Stimulated activated naive CD8-positive, alpha-beta T cell treated with anti-CD3 and anti-CD28 coated beads, Interleukin-15, Interleukin-2, amounts not matched to agents 100 U/mL and 50 U/mL, for 24 hours (primary cell): Measurements from ENCODE around the gene C5.
"Not testable (repeated sequence)": the region's sequence is repeated elsewhere in the genome, so short reads cannot be mapped to it uniquely, and the experiment has no call there.

Experiments
- ATAC-seq: fragments of 150-1000 bp; cut with Tn5 transposase; one replicate; pipeline ENCODE4 v1.10.0; 2021
- DNase-seq: peaks from one replicate; pipeline ENCODE4 v3.0.0; 2021

C5 gene

GRCh38 chr9:120978987-120979386 lies 71.1 kb downstream of the C5 start:
- ATAC-seq (no peak), DNase-seq (no peak)

GRCh38 chr9:120977321-120977720 lies 72.8 kb downstream of the C5 start:
- no peak for ATAC-seq
- DNase-seq = no peak

DNA sequence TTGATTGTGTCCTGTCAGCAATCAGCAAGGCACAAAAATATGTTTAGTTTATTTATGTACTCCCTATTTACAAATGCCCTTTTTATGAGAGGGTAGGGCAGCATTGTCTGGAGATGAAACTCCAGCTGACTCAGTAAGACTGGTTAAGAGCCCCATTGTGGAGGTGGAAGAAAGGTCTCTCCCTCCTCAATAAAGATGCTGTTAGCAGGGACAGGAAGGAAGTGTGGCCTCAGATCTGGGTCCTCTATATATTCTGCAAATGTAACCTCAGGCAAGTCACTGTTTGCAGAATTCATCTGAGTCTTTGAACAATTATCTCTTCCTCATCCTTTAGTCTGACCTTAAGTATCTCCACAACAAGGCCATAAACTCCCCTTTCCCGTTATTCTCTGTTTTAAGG lies 75.2 kb downstream of the C5 start:
- ATAC-seq (peak; percentile 55), DNase-seq (no peak)

GRCh38 chr9:120974181-120974580 lies 75.9 kb downstream of the C5 start:
- DNase-seq (no peak), ATAC-seq (no peak)

- DNase-seq (no peak), ATAC-seq (no peak)
Observed at GRCh38 chr9:120971938-120972337, 78.1 kb downstream of the C5 start.

DNA sequence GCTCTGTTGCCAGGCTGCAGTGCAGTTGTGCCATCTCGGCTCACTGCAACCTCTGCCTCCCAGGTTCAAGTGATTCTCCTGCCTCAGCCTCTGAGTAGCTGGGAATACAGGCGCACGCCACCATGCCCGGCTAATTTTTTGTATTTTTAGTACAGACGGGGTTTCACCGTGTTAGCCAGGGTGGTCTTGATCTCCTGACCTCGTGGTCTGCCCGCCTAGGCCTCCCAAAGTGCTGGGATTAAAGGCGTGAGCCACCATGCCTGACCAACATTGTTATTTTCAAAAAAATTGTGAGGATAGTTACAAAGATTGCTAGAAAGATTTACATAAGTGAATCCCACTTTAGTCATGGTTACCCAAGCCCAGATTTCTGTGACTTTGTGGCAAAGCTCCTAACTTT lies 78.6 kb downstream of the C5 start:
- ATAC-seq, DNase-seq: not testable (repeated sequence)

DNA sequence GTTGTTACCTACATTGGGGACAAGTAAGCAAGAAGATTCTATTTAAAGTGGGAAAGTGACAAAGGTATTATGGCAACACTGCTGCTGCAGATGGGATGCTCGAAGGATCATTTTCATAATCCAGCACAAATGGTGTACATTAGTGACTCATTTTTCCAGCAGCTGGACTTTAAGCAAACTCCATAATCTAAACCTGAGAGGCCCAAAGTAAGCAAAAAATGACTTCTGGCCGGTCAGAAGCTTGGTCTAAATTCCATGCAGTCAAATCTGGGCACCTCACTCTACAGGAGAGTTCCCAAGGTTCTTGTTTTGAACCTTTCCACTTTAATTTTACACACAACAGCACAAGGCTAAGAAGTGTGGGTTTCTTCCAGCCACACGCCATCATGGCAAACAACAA lies 79.8 kb downstream of the C5 start:
- DNase-seq (no peak), ATAC-seq (no peak)

GRCh38 chr9:120966013-120966369 lies 84.1 kb downstream of the C5 start:
- DNase-seq = no peak
- ATAC-seq = no peak

- DNase-seq (no peak), ATAC-seq (no peak)
Observed at GRCh38 chr9:120965344-120966012, 84.6 kb downstream of the C5 start.

DNA sequence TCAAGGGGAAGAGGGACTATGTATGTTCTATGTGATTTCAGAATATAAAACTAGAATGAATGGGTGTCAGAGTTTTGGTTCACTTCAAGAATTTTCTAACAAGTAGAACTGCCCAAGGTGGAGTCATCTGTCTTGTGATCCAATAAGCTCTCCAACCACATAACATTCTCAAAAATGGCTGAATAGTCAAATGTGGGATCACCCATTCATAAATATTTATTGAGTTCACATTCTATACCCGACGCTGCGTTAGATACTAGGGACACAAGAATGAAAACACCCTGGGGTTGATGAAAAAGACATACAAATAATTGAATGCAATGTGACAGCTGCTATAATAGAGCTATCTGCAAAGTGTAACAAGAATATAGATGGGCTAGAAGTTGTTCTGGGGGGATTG lies 88.1 kb downstream of the C5 start:
- DNase-seq (no peak), ATAC-seq (no peak)

GRCh38 chr9:120960001-120960400 lies 90.1 kb downstream of the C5 start:
- no peak for DNase-seq
- ATAC-seq = no peak

- ATAC-seq = no peak
- DNase-seq = no peak
Observed at GRCh38 chr9:120956862-120957261, 93.2 kb downstream of the C5 start.

- no peak for ATAC-seq
- DNase-seq = no peak
Observed at GRCh38 chr9:120951960-120952618, 98.0 kb downstream of the C5 start.

DNA sequence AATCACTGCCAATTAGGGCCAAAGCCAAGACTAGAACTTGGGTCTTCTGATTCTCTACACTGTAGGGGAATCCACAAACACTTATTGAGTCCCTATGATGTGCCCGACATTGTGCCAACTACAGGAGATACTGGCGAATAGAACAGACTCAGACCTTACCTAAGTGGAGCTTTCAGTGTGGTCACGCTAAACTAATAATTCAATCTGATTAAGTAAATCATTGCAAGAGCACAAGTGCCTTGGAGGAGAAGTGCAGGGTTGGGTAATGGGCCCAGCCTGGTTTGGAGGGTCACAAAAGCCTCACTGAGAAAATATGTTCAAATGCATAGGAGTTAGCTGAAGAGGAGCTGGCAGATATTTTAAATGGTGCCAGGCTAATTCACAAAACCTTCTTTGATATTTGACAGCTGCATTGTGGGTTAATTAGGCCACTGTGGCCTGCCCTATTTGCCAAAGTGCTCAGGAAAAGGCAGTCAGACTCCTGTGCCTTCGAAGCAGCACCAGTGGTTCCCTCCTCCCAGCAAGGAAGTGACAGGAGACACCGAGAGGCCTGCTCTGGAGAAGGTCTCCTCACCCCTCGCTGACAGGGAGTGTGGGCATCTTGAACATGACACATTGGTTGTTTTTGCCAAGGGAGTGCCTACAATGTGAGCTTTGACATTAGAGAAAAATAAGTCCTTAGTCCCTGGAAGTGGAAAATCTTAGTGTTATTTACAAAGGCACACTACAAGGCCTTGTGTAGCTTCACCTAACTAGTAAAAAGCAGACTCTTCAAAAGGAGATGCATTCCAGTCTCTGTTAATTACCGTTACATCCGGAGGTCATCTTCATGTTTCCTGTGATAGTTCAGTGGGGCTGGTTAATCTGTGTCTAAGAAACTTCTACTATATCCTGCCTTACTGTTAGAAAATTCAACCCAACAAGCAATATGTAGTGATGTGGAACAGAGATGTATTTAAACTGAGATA lies 99.4 kb downstream of the C5 start:
- DNase-seq = no peak
- ATAC-seq = no peak

DNA sequence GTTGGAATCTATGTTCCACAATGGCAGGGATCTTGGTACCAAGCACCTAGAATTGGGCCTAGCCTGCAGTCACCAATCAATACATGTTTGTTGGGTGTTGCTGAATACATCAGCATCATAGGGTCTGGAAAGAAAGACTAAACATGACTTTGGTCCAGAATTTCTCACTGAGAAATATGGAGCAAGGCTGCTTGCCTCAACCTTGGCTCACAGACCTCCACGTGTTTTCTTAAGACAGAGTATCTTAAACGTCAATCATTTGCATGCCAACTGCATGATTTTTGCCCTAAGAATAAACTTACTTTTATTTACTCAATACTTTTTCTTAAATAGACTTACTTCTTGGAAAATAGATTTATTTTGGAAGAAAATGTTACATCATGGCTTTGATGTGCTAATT lies 100.8 kb downstream of the C5 start:
- no peak for DNase-seq
- ATAC-seq = no peak

DNA sequence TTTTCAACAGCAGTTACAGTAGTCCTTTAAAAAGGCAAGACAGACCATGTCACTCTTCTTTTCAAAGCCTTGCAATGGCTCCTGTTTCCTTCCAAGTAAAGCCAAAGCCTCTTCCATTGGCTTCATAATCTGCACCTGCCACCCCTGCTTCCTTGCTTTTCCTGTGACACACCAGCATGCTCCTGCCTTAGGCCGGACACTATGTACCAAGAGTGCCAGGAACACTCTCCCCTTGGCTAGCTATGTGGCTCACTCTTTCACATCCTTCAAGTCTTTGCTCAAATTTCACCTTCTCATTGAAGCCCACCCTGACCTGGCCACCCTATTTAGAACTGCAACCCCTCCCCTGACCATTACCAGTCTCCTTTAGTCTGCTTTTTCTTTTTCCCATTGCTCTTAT lies 101.3 kb downstream of the C5 start:
- no peak for ATAC-seq
- DNase-seq = no peak

DNA sequence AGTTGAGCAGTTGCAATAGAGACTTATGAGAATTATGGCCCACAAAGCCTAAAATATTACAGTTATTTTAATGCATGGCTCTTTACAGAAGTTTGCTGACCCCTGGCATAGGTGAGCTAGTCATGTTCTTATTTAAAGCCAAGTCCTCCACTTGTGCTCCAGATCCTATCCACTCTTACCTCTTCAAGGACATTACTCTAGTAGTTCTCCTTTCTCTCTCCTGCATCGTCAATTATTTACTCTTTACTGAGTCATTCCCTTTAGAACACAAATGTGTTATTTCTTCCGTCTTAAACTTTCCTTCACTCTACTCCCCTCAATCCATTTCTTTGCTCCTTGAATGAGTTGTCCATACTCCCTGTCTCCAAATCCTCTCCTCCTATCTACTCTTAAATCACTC lies 102.9 kb downstream of the C5 start:
- ATAC-seq (no peak), DNase-seq (no peak)

- no peak for ATAC-seq
- no peak for DNase-seq
Observed at GRCh38 chr9:120946259-120946658, 103.8 kb downstream of the C5 start.

DNA sequence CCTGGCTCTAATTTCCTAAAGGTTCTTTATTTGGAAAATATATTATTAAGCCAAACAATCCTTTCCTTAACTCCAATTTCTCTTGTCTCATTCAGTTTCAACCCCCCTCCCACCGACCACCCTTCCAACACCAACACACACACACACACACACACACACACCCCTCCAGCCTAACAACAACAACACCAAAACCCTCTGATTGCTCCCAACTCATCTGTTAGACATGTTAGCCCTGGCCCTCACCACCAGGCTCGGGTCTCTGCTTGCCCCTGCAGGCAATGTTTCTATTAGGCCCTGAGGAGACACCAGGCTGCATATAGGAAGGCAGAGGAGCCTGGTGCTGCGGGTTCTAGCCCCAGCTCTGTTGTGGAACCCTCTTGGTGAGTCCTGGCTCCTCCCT lies 105.1 kb downstream of the C5 start:
- DNase-seq (no peak), ATAC-seq (no peak)

DNA sequence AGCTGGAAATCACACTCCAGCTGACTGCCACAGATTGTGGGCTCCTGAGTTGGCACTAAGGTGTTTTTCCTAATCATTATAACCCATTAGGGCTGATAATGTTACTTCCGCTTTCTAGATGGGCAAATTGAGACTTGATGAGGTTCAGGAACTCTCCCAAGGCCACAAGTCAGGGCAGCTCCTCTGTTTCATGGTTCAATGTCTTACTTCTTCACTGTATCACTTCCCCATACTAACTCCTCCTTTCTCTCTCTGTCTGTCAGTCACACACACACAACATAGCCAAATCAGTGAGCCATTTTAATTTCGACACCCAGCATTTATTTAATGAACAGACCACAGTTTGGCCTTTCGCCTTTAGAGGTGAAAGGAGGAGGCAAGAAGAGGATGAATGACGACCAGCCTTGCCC lies 105.6 kb downstream of the C5 start:
- ATAC-seq (peak; percentile 23), DNase-seq (no peak)

- ATAC-seq = no peak
- DNase-seq = no peak
Observed at GRCh38 chr9:120942186-120943001, 107.7 kb downstream of the C5 start.

- ATAC-seq = no peak
Observed at GRCh38 chr9:120941046-120941770, 108.9 kb downstream of the C5 start.

More at GRCh38 chr9:120941046-120941770, 108.9 kb downstream of the C5 start:
- no peak for DNase-seq
